GM12875 (cell line): Measurements from ENCODE around the gene NR6A1.

Experiments used
- H3K4me3 ChIP-seq: one replicate; pipeline ENCODE4 v1.5.1; 2011; ENCODE audit warnings: low read depth, low read length, control low read depth
- CTCF ChIP-seq: IDR thresholded peaks from 2 replicates; pipeline ENCODE4 v1.5.1; 2011; ENCODE audit warnings: low read depth, mild to moderate bottlenecking, control low read depth, inconsistent platforms, low read length, moderate library complexity, borderline replicate concordance; ENCODE audit not compliant: insufficient read depth

Gene NR6A1

GRCh38 chr9:124764774-124765438 is 6.2 kb downstream of the NR6A1 start:
- no peak overlapping the region for H3K4me3 ChIP-seq
- peak; percentile 6; the same call in 1 of the 2 replicates for TF ChIP-seq CTCF

- H3K4me3 ChIP-seq, result no peak overlapping the region
- no peak for TF ChIP-seq CTCF
These were observed 8.5 kb downstream of the NR6A1 start for GRCh38 chr9:124762633-124763032.

- no peak for TF ChIP-seq CTCF
- no peak overlapping the region for H3K4me3 ChIP-seq
These were observed 9.4 kb downstream of the NR6A1 start for GRCh38 chr9:124761710-124762109.

- no peak overlapping the region for H3K4me3 ChIP-seq
- no peak for TF ChIP-seq CTCF
These were observed 9.9 kb downstream of the NR6A1 start for GRCh38 chr9:124761196-124761595.

GRCh38 chr9:124760719-124761118 is 10.4 kb downstream of the NR6A1 start:
- no peak for TF ChIP-seq CTCF
- no peak overlapping the region for H3K4me3 ChIP-seq

- TF ChIP-seq CTCF, result no peak
- no peak overlapping the region for H3K4me3 ChIP-seq
These were observed 11.8 kb downstream of the NR6A1 start for GRCh38 chr9:124759327-124759726.

GRCh38 chr9:124758691-124759090 is 12.4 kb downstream of the NR6A1 start:
- TF ChIP-seq CTCF, result no peak
- no peak overlapping the region for H3K4me3 ChIP-seq
